Natural killer cell (primary cell): ENCODE data around the gene EIF2B4. TPM values are rescaled to one million over a fixed set of nuclear protein-coding genes. Genes with fewer than 3 reads are reported as not detected.

ENCODE experiments used
- ATAC-seq, 3 donors: fragments of 150-1000 bp in 2 of 3; fragments of 200-7000 bp in 1 of 3; cut with Tn5 transposase; 1 replicate in 1 of 3; 2 replicates in 2 of 3; pipeline ENCODE4 v1.10.0; 2021; ENCODE audit warnings: mild to moderate bottlenecking in 2 of 3, moderate library complexity in 2 of 3
- DNase-seq, 2 donors: peaks; one replicate each; pipeline versions ENCODE4 v3.0.0 to v3.0.0-alpha.2; 2013 to 2021; ENCODE audit warnings: mixed read lengths in 1 of 2
- H3K27ac ChIP-seq: one replicate; pipeline ENCODE4 v1.5.1; 2013; ENCODE audit warnings: mild to moderate bottlenecking, low read length
- H3K27me3 ChIP-seq: one replicate; pipeline ENCODE4 v1.6.1; 2013; ENCODE audit warnings: low read length; ENCODE audit not compliant: control insufficient read depth, insufficient read depth
- H3K36me3 ChIP-seq: one replicate; pipeline ENCODE4 v1.6.1; 2013; ENCODE audit warnings: low read length; ENCODE audit not compliant: control insufficient read depth, insufficient read depth
- H3K4me1 ChIP-seq: one replicate; pipeline ENCODE4 v1.6.1; 2013; ENCODE audit warnings: low read length; ENCODE audit not compliant: control insufficient read depth, insufficient read depth
- H3K4me3 ChIP-seq: one replicate; pipeline ENCODE4 v1.5.1; 2013; ENCODE audit warnings: low read length
- H3K9me3 ChIP-seq: one replicate; pipeline ENCODE4 v1.6.1; 2013; ENCODE audit warnings: low read length; ENCODE audit not compliant: control insufficient read depth, insufficient read depth
- H3K27ac Mint-ChIP-seq, 2 donors: one replicate each; pipeline ENCODE4 v1.8.0; 2022; ENCODE audit warnings: mild to moderate bottlenecking in 2 of 2, mixed read lengths in 2 of 2, moderate library complexity in 1 of 2
- H3K27me3 Mint-ChIP-seq, 2 donors: one replicate each; pipeline ENCODE4 v1.8.0; 2022; ENCODE audit warnings: low read depth in 2 of 2, mixed read lengths in 2 of 2
- H3K36me3 Mint-ChIP-seq: one replicate; pipeline ENCODE4 v1.8.0; 2022; ENCODE audit warnings: mixed read lengths
- H3K4me1 Mint-ChIP-seq, 2 donors: one replicate each; pipeline ENCODE4 v1.8.0; 2022; ENCODE audit warnings: mixed read lengths in 2 of 2
- H3K4me3 Mint-ChIP-seq: one replicate; pipeline ENCODE4 v1.8.0; 2022; ENCODE audit warnings: mild to moderate bottlenecking, moderate library complexity, mixed read lengths
- H3K9me3 Mint-ChIP-seq, 2 donors: one replicate each; pipeline ENCODE4 v1.8.0; 2022; ENCODE audit warnings: mixed read lengths in 2 of 2
- WGBS: methylation state at CpG from one replicate; pipeline ENCODE4 v1.1.7; 2013; ENCODE audit warnings: missing lambda C conversion rate; ENCODE audit not compliant: insufficient coverage; 5-methylcytosine and 5-hydroxymethylcytosine counted together
- intact Hi-C: fragments of 100-400 bp; cut with micrococcal nuclease; formaldehyde crosslinking; loops from one replicate; pipeline ENCODE4 v1.14.2; 2022
- total RNA-seq, 4 donors: library from RNA; stranded (reverse); fragments of 120-200 nt in 1 of 4; gene quantifications; one replicate each; pipeline versions ENCODE4 v1.2.3 to v1.2.4, GENCODE V29; 2013 to 2022
- TF ChIP-seq, protein P1 (sequence below): fragments of 200-600 bp; IDR thresholded peaks from one replicate; pipeline ENCODE4 v1.8.0; 2022; ENCODE audit warnings: antibody characterized with exemption

Gene EIF2B4
- total RNA-seq, 3 donors from 2014 or later (not counting 1 experiment from before 2014, with no cell fraction given), result 35.0 to 44.5 (median 40.8) TPM

GRCh38 chr2:27379836-27380625 lies 9.9 kb upstream of the EIF2B4 start:
- peak overlapping the region; percentile 91 to 97 for H3K27ac Mint-ChIP-seq
- H3K27me3 Mint-ChIP-seq, result no peaks in the 10 kb centered on the region
- Histone ChIP-seq H3K36me3 (peaks cover 63% of the 10 kb centered on the region), H3K4me3 (peak overlapping the region; percentile 50), H3K27me3 (no peaks in the 10 kb centered on the region), H3K27ac (peak overlapping the region; percentile 92), H3K9me3 (no peaks in the 10 kb centered on the region), H3K4me1 (peaks cover 18% of the 10 kb centered on the region)
- H3K4me3 Mint-ChIP-seq, result peak overlapping the region; percentile 89
- H3K9me3 Mint-ChIP-seq, result no peaks in the 10 kb centered on the region
- DNase-seq, result peak in 1 of 2 donors; percentile 64
- ATAC-seq, result peak in 2 of 3 donors; percentile 43 to 60
- intact Hi-C loops, result loop anchor here (1.0 kb wide), 1 partner anchor 10 kb away; the partner anchor contains the start of genes EIF2B4 and SNX17
- H3K4me1 Mint-ChIP-seq, result peaks cover 25% of the 10 kb centered on the region in 2 donors
- H3K36me3 Mint-ChIP-seq, result no peaks in the 10 kb centered on the region
- TF ChIP-seq, protein P1, sequence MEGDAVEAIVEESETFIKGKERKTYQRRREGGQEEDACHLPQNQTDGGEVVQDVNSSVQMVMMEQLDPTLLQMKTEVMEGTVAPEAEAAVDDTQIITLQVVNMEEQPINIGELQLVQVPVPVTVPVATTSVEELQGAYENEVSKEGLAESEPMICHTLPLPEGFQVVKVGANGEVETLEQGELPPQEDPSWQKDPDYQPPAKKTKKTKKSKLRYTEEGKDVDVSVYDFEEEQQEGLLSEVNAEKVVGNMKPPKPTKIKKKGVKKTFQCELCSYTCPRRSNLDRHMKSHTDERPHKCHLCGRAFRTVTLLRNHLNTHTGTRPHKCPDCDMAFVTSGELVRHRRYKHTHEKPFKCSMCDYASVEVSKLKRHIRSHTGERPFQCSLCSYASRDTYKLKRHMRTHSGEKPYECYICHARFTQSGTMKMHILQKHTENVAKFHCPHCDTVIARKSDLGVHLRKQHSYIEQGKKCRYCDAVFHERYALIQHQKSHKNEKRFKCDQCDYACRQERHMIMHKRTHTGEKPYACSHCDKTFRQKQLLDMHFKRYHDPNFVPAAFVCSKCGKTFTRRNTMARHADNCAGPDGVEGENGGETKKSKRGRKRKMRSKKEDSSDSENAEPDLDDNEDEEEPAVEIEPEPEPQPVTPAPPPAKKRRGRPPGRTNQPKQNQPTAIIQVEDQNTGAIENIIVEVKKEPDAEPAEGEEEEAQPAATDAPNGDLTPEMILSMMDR, result no peak
- WGBS, result under 1% methylated on average over 32 of the region's 35 CpGs

GRCh38 chr2:27379383-27379835 lies 9.3 kb upstream of the EIF2B4 start:
- Mint-ChIP-seq H3K9me3 (no peaks in the 10 kb centered on the region), H3K27me3 (no peaks in the 10 kb centered on the region), H3K4me3 (peak overlapping the region; percentile 89), H3K4me1 (peaks cover 25% of the 10 kb centered on the region in 2 donors), H3K36me3 (no peaks in the 10 kb centered on the region), H3K27ac (peak overlapping the region; percentile 91 to 97)
- Histone ChIP-seq H3K27ac (peak overlapping the region; percentile 92), H3K27me3 (no peaks in the 10 kb centered on the region), H3K4me3 (no peak overlapping the region), H3K36me3 (peaks cover 63% of the 10 kb centered on the region), H3K4me1 (peaks cover 18% of the 10 kb centered on the region), H3K9me3 (no peaks in the 10 kb centered on the region)
- DNase-seq (no peak), ATAC-seq (no peak)
- TF ChIP-seq, protein P1, result no peak
- intact Hi-C loops, result no loop called here
- no CpG with 5 or more reads among the region's 2 CpGs for WGBS

GRCh38 chr2:27378809-27379290 lies 8.7 kb upstream of the EIF2B4 start:
- H3K27ac ChIP-seq, result no peak overlapping the region
- peak overlapping the region; percentile 91 to 97 for H3K27ac Mint-ChIP-seq
- no peaks in the 10 kb centered on the region for H3K27me3 Mint-ChIP-seq
- 97% methylated on average over 9 of the region's 9 CpGs for WGBS
- TF ChIP-seq, protein P1, result no peak
- no peaks in the 10 kb centered on the region for H3K9me3 Mint-ChIP-seq
- no peak overlapping the region for H3K4me3 ChIP-seq
- H3K4me1 Mint-ChIP-seq, result peaks cover 25% of the 10 kb centered on the region in 2 donors
- peak overlapping the region; percentile 89 for H3K4me3 Mint-ChIP-seq
- ATAC-seq (no peak), DNase-seq (no peak)
- H3K36me3 Mint-ChIP-seq, result no peaks in the 10 kb centered on the region
- no peaks in the 10 kb centered on the region for H3K27me3 ChIP-seq
- no peaks in the 10 kb centered on the region for H3K9me3 ChIP-seq
- intact Hi-C loops, result no loop called here
- peaks cover 18% of the 10 kb centered on the region for H3K4me1 ChIP-seq
- H3K36me3 ChIP-seq, result peaks cover 63% of the 10 kb centered on the region
